SKM-1 (cell line): ENCODE results near the gene SMYD3.
A peak's percentile ranks its signal among the peaks of the same experiment; 100 is the strongest.

Source experiments
- DNase-seq: peaks from one replicate; lab custom pipeline; 2025; ENCODE audit not compliant: unreplicated experiment; lab: John Stamatoyannopoulos, UW

Gene SMYD3

DNA sequence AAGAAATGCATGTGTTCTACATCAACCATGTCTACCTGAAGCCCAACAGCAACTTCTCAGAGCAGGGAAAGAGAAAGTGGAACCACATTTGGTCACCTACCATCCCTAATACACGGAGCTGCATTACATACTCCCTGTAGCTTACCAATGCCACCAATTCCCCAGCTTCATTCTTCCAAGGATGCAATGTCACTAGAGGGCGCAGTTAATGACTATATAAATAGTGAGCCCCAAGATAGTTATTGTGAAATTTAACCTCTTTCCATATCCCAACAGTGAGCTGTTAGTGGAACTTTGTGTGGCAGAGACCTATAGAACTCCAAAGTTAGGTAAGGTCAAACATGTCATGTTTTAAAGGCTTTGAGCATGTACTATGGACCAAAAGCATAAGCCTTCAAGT is 618.3 kb downstream of the SMYD3 start:
- peak; percentile 71 for DNase-seq

DNA sequence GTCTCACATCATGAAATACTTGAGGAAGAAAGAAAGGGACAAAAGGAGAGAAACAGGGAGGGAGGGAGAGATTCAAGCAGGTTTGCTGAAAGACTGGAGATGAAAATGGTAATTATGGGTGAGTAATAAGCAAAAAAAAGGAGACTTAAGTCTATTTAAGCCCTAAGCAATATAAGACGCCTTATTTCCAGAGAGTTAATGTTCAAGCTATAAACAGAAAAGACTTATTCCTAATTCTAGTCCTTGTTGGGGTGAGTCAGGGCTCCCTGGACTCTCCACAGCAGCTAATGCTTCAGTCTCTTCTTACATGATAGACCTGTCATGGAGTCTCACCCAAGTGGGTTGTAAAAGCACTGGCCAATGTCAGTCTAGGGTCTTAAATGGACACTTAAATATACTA is 619.2 kb downstream of the SMYD3 start:
- no peak for DNase-seq

- no peak for DNase-seq
These were observed 625.2 kb downstream of the SMYD3 start for GRCh38 chr1:245881767-245882391.

DNA sequence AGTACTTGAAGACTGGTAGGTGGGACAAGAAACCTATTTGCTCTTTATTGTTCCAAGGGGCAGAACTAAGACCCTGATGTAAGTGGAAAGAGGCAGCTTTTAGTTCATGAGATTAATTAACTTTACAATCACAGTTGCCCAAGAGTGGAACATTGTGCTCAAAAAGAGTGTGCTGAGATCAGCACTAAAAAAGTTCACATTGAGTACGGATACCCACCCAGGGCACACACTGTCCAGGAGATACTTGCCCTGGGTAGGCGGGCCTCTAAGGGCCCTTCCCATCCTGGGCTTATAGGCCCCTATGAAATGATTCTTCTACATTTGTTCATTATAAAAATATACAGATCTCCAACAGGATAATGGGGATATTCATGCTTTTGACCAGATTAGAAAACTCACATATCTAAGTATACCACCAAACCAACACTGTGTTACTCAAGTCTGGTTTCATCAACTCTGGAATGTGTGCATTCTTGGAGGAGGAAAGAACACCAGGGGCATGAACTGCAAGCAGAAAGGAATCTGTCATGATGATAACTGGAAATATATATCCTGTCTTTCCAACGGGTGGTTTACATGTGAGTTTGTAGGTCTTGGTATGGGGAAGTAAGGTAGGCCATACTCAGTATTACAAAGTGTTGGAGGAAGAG is 626.2 kb downstream of the SMYD3 start:
- no peak for DNase-seq

DNA sequence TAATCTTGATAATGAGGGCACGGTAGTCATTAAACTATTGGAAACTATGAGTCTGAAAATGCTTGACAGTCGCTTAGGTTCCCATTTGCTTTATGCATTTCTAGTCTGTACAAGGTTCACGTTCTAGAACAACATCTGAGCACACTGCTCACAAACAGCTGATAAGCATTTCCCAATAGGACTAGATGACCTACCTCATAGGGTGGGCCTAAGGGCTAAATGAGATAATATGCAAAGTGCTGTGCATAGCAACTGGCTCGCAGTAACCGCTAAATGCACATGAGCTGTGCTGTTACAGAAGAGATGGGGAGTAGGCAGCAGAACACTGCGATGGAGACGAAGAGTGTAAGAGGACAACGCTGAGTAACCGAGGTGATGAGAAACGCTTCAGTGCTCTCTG is 628.0 kb downstream of the SMYD3 start:
- no peak for DNase-seq

DNA sequence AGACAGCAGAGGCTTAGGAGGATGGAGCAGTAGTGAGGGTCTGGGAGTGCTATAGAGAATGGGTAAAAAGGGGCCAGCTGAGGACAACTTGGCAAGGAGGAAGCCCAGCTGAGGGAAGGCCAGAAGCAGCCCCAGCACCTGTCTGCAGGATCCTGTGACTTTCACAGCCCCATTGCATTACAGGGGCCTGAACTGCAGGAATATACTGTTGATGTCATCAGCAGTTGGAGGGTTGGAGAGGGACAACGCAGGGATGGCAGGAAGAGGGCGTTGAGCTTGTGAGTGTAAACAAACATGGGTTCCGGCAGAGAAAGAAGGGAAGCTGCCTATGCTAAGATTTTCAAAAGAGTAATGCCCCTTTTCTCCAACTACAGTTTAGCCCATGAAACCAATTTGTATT is 628.5 kb downstream of the SMYD3 start:
- no peak for DNase-seq

GRCh38 chr1:245877976-245878375 is 629.1 kb downstream of the SMYD3 start:
- no peak for DNase-seq

DNA sequence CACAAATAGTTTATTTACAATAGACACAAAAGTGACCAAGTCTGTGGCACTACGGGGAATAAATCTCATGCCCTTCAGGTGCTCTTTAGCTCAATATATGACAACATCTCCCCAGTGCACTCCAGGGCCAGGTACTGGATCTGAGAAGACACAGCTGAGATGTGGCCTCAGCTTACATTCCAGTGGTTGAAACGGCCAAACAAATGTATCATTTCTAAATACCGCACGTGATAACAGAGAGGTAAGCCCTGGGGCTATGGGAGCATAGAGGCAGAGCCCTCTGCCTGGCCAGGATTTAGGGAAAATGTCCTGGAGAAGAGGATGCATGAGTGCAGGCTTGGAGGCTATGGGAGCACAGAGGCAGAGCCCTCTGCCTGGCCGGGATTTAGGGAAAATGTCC is 630.5 kb downstream of the SMYD3 start:
- DNase-seq = no peak

DNA sequence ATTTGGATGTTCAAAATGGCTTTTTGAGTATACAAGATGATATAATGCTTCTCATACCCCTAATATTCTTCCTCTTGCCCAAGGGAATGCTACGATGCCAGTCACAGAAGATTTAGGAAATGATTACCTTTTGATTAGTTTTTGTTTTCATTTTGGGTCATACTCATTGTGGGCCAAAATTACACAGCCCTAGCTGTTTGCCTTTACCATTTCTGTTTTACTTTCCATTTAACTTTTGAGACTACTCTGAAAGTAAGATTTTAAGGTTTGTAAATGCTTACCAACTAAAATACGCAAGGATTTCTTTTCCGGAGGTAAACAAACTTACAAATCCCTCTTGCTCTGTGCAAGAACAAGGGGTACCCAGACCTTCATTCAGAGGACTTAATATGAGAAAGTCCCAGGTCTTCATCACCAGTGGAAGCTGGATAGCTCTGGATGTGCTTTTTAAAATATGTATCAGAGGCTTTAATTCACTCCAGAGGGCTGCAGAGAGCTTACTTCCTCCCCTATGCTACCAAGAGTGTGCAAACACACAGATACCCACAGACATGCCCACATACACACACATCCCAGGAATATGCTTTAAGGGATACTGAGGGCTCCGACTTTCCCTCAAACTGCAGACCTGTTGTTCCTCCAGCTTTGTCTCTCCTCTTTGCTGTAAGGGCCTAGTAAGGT is 631.4 kb downstream of the SMYD3 start:
- DNase-seq = no peak

GRCh38 chr1:245874942-245875580 is 632.0 kb downstream of the SMYD3 start:
- no peak for DNase-seq

GRCh38 chr1:245873883-245874671 is 633.0 kb downstream of the SMYD3 start:
- DNase-seq = no peak

DNA sequence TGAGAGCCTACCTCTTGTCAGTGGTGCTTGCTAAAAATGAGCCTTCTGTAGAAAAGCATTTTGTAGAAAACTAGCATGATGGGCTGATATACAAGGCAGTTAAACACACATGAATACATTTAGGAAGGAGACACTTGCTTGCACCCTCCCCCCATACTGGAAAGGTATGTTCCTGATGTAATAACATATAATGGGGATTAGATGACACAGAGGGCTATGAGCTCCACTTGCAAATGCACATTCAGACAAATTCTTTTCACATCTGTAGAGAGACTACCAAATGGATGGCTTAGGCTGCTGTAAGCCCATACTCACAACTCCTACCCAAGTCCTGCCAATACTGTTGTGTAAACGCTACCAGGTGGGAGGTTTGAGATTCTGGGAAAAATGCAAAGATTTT is 634.0 kb downstream of the SMYD3 start:
- DNase-seq = no peak

- no peak for DNase-seq
These were observed 634.6 kb downstream of the SMYD3 start for GRCh38 chr1:245872475-245872874.

GRCh38 chr1:245871915-245872314 is 635.2 kb downstream of the SMYD3 start:
- DNase-seq = no peak

GRCh38 chr1:245871191-245871590 is 635.9 kb downstream of the SMYD3 start:
- DNase-seq = no peak

DNA sequence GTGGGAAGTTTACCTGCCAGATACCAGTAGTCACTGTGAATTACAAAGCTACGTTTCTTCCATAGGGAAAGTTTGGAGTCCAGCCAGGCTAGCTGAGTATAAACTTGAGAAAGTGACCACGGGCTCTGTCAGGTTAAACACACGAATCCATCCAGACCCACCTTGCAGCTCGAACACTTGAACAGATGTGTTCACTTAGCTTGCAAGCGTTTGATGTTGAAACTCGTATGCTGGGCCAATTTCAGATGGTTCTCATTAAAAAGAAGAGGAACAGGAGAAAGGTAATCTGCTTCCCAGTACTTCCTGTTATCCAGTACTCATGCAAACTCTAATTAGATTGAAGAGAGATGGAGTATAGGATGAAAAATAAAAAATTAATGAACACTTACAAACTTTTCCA is 636.4 kb downstream of the SMYD3 start:
- DNase-seq = no peak

DNA sequence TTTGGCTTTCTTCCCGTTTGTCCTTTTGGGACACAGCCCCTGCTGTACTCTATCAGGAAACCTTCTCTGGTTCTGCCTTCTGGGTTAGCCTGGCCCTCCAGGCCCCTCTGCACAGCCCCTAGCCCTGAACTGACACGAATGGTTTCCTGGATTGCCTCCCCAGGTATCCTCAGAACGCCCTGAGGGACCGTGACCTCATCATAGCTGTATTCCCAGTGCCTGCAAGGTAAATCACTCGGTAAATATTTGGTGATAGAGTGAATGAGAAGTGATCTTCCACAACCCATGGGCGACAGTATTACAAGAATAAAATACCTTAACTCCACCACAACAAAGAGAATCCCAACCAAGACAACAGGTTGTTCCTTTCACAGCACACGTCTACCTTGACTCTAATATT is 637.2 kb downstream of the SMYD3 start:
- DNase-seq = no peak

DNA sequence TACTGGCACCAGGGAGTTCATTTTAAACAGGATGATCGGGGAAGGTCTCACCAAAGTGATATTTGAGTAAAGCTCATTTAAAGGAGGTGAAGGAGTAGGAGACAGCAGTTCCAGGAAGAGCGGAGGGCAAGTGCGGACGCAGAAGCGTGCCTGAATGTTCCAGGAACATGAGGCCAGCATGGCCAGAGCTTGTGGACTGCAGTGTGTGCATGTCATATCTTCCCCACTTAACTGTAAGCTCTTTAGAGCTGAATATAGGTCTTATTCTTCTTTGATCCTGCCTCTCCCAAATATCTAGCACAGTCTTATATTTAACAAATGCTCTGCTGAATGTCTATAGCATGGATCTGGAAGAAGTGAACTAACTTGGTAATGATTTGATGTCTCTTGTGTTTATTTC is 639.3 kb downstream of the SMYD3 start:
- no peak for DNase-seq

- no peak for DNase-seq
These were observed 642.2 kb downstream of the SMYD3 start for GRCh38 chr1:245864872-245865271.

GRCh38 chr1:245863566-245864184 is 643.4 kb downstream of the SMYD3 start:
- no peak for DNase-seq
